GM04504 (cell line): Measurements from ENCODE around the gene LTA.
A peak's percentile ranks its signal among the peaks of the same experiment; 100 is the strongest.
"Not testable (repeated sequence)": the region's sequence is repeated elsewhere in the genome, so short reads cannot be mapped to it uniquely, and the experiment has no call there.

Experiments used
- DNase-seq: peaks from one replicate; pipeline ENCODE4 v3.0.0-alpha.2; 2012; ENCODE audit warnings: low read depth

The LTA gene

GRCh38 chr6:31541658-31542521, 30.2 kb upstream of the LTA start, which contains the start of gene DDX39B:
Gene DDX39B (minus strand): TSS chr6:31542003. CDS start chr6:31540532, 1,471 bp downstream.
- DNase-seq, result peak; percentile 94

- DNase-seq, result no peak
Measured at GRCh38 chr6:31543639-31544038, 28.4 kb upstream of the LTA start.

- DNase-seq, result no peak
Measured at GRCh38 chr6:31544676-31545075, 27.4 kb upstream of the LTA start.

GRCh38 chr6:31545291-31545690, 26.8 kb upstream of the LTA start:
- no peak for DNase-seq

GRCh38 chr6:31546339-31546957, 25.6 kb upstream of the LTA start, which contains the start of gene ATP6V1G2:
Gene ATP6V1G2 (minus strand): TSS chr6:31546608. CDS start chr6:31546559, 49 bp downstream.
- peak; percentile 84 for DNase-seq

- peak; percentile 94 for DNase-seq
Measured at GRCh38 chr6:31546958-31547726, 24.9 kb upstream of the LTA start, which contains the start of gene NFKBIL1. Gene NFKBIL1 (plus strand): TSS chr6:31547608. CDS start chr6:31547695, 87 bp downstream.

GRCh38 chr6:31547727-31548543, 24.2 kb upstream of the LTA start:
- DNase-seq, result no peak

GRCh38 chr6:31548544-31548873, 23.6 kb upstream of the LTA start:
- no peak for DNase-seq

GRCh38 chr6:31551371-31551770, 20.7 kb upstream of the LTA start:
- not testable (repeated sequence) for DNase-seq

GRCh38 chr6:31556307-31556706, 15.8 kb upstream of the LTA start:
- no peak for DNase-seq

GRCh38 chr6:31557443-31558317, 14.4 kb upstream of the LTA start:
- no peak for DNase-seq

- no peak for DNase-seq
Measured at GRCh38 chr6:31558318-31558625, 13.8 kb upstream of the LTA start.

GRCh38 chr6:31558631-31559500, 13.2 kb upstream of the LTA start:
- no peak for DNase-seq

- DNase-seq, result no peak
Measured at GRCh38 chr6:31559606-31559957, 12.5 kb upstream of the LTA start.

GRCh38 chr6:31559958-31560696, 12.0 kb upstream of the LTA start:
- DNase-seq, result peak; percentile 42

GRCh38 chr6:31560697-31561058, 11.4 kb upstream of the LTA start:
- no peak for DNase-seq

- DNase-seq, result no peak
Measured at GRCh38 chr6:31567531-31568370, 4.3 kb upstream of the LTA start.

- no peak for DNase-seq
Measured at GRCh38 chr6:31568537-31568961, 3.5 kb upstream of the LTA start.
